GM06990 (cell line): ENCODE data around the gene CFB.
"Not testable (repeated sequence)": the region's sequence is repeated elsewhere in the genome, so short reads cannot be mapped to it uniquely, and the experiment has no call there.

Source experiments
- DNase-seq: peaks from one replicate; pipeline ENCODE4 v3.0.0-alpha.2; 2011; ENCODE audit not compliant: insufficient read length; ENCODE audit errors: extremely low read depth
- H3K27me3 ChIP-seq: replicated peaks from 2 replicates; pipeline ENCODE4 v1.6.0; 2011; ENCODE audit warnings: low read length; ENCODE audit not compliant: control insufficient read depth, insufficient read depth
- H3K36me3 ChIP-seq: 2 replicates; pipeline ENCODE4 v1.5.1; 2011; ENCODE audit warnings: low read length; ENCODE audit not compliant: control insufficient read depth, insufficient read depth
- H3K4me3 ChIP-seq: replicated peaks from 2 replicates; pipeline ENCODE4 v1.5.1; 2011; ENCODE audit warnings: low read depth, mild to moderate bottlenecking, control low read depth, low read length
- TF ChIP-seq, protein P1 (sequence below): IDR thresholded peaks from 2 replicates; pipeline ENCODE4 v1.5.1; 2011; ENCODE audit warnings: low read length, control low read depth, mild to moderate bottlenecking, inconsistent platforms; ENCODE audit not compliant: insufficient read depth, poor library complexity, severe bottlenecking

Gene CFB

DNA sequence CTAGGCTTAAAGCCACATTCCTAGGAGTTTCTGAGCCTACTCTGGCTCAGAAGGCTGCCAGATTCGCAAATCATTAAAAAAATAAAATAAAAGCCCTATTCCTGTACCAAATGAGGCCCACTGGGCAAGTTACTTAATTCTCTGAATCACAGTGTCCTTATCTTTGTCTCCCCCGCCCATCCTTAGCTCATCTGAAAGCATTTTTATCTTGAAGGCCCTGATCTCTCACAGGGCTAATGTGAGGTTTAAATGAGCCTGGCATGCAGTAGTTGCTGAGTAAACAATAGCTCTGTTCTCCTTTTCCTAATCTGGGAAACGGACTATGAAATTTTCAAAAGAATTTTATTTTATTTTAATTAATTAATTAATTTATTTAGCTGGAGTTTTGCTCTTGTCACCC, 41.9 kb upstream of the CFB start:
- Histone ChIP-seq H3K36me3 (no peaks in the 10 kb centered on the region; the same call in 1 of the 2 replicates), H3K27me3 (no peaks in the 10 kb centered on the region), H3K4me3 (no peak overlapping the region)
- no peak for DNase-seq
- TF ChIP-seq, protein P1, sequence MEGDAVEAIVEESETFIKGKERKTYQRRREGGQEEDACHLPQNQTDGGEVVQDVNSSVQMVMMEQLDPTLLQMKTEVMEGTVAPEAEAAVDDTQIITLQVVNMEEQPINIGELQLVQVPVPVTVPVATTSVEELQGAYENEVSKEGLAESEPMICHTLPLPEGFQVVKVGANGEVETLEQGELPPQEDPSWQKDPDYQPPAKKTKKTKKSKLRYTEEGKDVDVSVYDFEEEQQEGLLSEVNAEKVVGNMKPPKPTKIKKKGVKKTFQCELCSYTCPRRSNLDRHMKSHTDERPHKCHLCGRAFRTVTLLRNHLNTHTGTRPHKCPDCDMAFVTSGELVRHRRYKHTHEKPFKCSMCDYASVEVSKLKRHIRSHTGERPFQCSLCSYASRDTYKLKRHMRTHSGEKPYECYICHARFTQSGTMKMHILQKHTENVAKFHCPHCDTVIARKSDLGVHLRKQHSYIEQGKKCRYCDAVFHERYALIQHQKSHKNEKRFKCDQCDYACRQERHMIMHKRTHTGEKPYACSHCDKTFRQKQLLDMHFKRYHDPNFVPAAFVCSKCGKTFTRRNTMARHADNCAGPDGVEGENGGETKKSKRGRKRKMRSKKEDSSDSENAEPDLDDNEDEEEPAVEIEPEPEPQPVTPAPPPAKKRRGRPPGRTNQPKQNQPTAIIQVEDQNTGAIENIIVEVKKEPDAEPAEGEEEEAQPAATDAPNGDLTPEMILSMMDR = no peak

DNA sequence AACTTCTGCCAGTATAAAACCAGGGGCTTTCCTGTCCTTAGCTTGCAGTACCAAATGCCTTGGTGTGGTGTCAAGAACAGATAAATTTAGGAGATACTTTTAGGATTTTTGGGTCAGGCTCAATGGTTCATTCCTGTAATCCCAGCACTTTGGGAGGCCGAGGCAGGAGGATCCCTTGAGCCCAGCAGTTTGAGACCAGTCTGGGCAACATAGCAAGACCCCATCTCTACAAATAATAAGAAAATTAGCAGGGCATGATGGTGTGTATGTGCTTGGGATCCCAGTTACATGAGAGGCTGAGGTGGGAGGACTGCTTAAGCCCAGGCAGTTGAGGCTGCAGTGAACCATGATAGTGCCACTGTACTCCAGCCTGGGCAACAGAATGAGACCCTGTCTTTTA, 40.9 kb upstream of the CFB start:
- H3K36me3 ChIP-seq = no peaks in the 10 kb centered on the region
- H3K27me3 ChIP-seq = no peaks in the 10 kb centered on the region
- H3K4me3 ChIP-seq = no peak overlapping the region
- DNase-seq = no peak
- TF ChIP-seq, protein P1 = no peak

DNA sequence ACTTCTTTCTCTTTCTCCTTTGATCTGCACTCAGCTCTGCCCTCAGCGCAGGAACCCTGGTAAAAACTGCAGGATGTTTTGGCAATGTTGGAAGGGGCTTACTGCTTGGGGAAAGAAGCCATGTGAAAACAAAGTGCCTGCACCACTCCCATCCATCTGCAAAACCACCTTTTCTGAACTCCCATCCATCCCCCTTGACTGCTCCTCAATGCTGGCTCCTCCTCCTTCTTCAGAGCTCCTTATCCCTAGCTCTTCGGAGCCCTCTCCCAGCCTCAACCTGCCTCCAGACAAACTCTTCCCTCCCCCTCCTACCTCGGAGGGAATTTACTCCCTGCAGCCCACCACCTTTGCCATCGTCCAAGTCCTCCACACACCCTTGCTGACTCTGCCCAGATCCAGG, 39.8 kb upstream of the CFB start:
- DNase-seq = no peak
- Histone ChIP-seq H3K36me3 (no peaks in the 10 kb centered on the region), H3K4me3 (no peak overlapping the region), H3K27me3 (no peaks in the 10 kb centered on the region)
- TF ChIP-seq, protein P1 = no peak

DNA sequence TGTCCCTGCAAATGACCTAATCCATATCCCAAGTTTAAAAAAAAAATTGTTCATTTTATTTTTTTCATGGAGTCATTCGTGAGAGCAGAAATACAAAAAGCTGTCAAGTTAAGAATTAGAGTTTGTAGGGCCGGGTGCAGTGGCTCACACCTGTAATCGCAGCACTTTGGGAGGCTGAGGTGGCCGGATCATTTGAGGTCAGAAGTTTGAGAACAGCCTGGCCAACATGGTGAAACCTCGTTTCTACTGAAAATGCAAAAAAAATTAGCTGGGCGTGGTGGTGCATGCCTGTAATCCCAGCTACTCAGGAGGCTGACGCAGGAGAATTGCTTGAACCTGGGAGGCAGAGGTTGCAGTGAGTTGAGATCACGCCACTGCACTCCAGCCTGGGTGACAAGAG, 39.2 kb upstream of the CFB start:
- not testable (repeated sequence) for H3K4me3 ChIP-seq, DNase-seq, H3K27me3 ChIP-seq, H3K36me3 ChIP-seq

DNA sequence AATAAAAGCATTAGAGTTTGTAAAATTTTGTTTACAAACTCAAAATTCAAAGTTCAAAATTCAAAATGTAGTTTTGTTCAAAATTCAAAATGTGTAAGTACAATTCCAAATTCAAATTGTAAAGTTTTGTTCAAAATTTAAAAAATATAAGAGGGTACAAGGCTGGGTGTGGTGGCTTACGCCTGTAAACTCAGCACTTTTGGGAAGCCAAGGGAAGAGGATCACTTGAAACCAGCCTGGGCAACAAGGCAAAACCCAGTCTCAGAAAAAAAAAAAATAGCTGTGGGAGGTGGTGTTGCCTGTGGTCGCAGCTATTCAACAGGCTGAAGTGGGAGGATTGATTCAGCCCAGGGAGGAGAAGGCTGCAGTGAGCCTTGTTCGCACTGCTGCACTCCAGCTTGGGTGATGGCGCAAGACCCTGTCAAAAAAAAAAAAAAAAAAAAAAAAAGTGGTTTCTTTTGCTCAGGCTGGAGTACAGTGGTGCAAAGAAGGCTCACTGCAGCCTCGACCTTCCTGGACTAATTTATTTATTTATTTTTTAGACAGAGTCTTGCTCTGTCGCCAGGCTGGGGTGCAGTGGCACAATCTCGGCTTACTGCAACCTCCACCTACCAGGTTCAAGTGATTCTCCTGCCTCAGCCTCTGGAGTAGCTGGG, 38.6 kb upstream of the CFB start:
- no peak for DNase-seq
- H3K36me3 ChIP-seq = no peaks in the 10 kb centered on the region
- TF ChIP-seq, protein P1 = no peak
- no peak overlapping the region for H3K4me3 ChIP-seq
- H3K27me3 ChIP-seq = no peaks in the 10 kb centered on the region

DNA sequence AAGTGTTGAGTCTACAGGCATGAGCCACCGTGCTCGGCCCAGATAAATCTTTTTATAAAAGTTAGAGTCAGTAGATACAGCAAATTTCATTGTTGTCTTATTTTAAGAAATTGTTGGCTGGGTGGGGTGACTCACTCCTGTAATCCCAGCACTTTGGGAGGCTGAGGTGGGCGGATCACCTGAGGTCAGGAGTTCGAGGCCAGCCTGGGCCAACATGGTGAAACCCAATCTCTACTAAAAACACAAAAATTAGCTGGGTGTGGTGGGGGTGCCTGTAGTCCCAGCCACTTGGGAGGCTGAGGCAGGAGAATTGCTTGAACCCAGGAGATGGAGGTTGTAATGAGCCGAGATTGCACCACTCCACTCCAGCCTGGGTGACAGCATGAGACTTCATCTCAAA, 37.6 kb upstream of the CFB start:
- not testable (repeated sequence) for DNase-seq, H3K27me3 ChIP-seq, H3K36me3 ChIP-seq, H3K4me3 ChIP-seq

DNA sequence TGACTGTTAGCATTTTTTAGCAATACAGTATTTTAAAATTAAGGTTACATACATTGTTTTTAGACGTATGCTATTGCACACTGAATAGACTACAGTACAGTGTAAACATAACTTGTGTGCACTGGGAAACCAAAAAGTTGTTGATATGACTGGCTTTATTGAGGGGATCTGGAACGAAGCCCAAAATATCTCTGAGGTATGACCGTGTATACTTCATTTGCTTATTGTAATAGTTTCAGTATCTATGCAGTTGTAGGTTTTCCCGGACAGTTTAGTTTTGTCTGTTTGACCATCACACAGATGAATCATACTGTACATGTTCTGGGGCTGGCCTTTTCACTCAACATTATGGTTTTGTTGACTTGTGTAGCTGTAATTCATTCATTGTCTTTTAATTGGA, 37.1 kb upstream of the CFB start:
- Histone ChIP-seq H3K27me3 (no peaks in the 10 kb centered on the region), H3K36me3 (no peaks in the 10 kb centered on the region), H3K4me3 (no peak overlapping the region)
- TF ChIP-seq, protein P1 = no peak
- DNase-seq = peak; percentile 55

DNA sequence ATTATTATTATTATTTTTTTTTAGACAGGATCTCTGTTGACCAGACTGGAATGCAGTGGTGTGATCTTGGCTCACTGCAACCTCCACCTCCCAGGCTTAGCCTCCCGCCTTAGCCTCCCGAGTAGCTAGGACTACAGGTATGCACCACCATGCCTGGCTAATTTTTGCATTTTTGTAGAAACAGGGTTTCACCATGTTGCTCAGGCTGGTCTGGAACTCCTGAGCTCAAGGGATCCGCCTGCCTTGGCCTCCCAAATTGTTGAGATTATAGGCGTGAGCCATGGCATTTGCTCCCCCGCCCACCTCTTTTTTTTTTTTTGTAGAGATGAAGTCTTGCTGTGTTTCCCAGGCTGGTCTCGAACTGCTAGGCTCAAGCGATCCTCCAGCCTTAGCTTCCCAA, 36.6 kb upstream of the CFB start:
- not testable (repeated sequence) for H3K4me3 ChIP-seq, DNase-seq, H3K27me3 ChIP-seq, H3K36me3 ChIP-seq
